SK-N-SH (cell line): ENCODE measurements around the gene GALR3.

ENCODE experiments used
- EP300 ChIP-seq, 2 experiments: IDR thresholded peaks; 2 replicates each; pipeline versions ENCODE4 v1.4.0 to v1.6.1; 2012; ENCODE audit warnings: borderline replicate concordance in 1 of 2, low read depth in 1 of 2, low read length in 1 of 2
- FOSL2 ChIP-seq: IDR thresholded peaks from 2 replicates; pipeline ENCODE4 v1.4.0; 2012; ENCODE audit warnings: low read depth, mild to moderate bottlenecking, moderate library complexity, borderline replicate concordance
- FOXJ3 ChIP-seq: sonication (generic); formaldehyde crosslinking; IDR thresholded peaks from 2 replicates; pipeline ENCODE4 v1.5.1; 2020; ENCODE audit warnings: mild to moderate bottlenecking, missing genetic modification reagents
- GABPA ChIP-seq: IDR thresholded peaks from 2 replicates; pipeline ENCODE4 v1.4.0; 2012; ENCODE audit warnings: low read depth, mild to moderate bottlenecking
- MEF2A ChIP-seq: IDR thresholded peaks from 2 replicates; pipeline ENCODE4 v1.4.0; 2012; ENCODE audit warnings: low read depth, borderline replicate concordance
- NFIC ChIP-seq: IDR thresholded peaks from 2 replicates; pipeline ENCODE4 v1.4.0; 2012; ENCODE audit warnings: borderline replicate concordance
- POLR2AphosphoS5 ChIP-seq: IDR thresholded peaks from 2 replicates; pipeline ENCODE4 v1.6.1; 2012; ENCODE audit warnings: low read depth, low read length
- RFX5 ChIP-seq: IDR thresholded peaks from 2 replicates; pipeline ENCODE4 v1.6.1; 2012; ENCODE audit warnings: mild to moderate bottlenecking, improper control_type of control experiment, low read length
- SIN3A ChIP-seq: IDR thresholded peaks from 2 replicates; pipeline ENCODE4 v1.6.1; 2012; ENCODE audit warnings: low read depth, mild to moderate bottlenecking, low read length, moderate library complexity, borderline replicate concordance
- TCF12 ChIP-seq: IDR thresholded peaks from 2 replicates; pipeline ENCODE4 v1.4.0; 2012
- YY1 ChIP-seq: IDR thresholded peaks from 2 replicates; pipeline ENCODE4 v1.4.0; 2012; ENCODE audit warnings: low read depth, mild to moderate bottlenecking
- TF ChIP-seq, protein P1 (sequence below): IDR thresholded peaks from 2 replicates; pipeline ENCODE4 v1.6.1; 2012; ENCODE audit warnings: mild to moderate bottlenecking, low read depth, low read length, moderate library complexity
- TF ChIP-seq, protein P2 (sequence below): fragments of 200-600 bp; sonication (generic); IDR thresholded peaks from 2 replicates; pipeline ENCODE4 v1.6.1; 2017; ENCODE audit warnings: antibody characterized with exemption, mild to moderate bottlenecking, moderate library complexity

DNA sequence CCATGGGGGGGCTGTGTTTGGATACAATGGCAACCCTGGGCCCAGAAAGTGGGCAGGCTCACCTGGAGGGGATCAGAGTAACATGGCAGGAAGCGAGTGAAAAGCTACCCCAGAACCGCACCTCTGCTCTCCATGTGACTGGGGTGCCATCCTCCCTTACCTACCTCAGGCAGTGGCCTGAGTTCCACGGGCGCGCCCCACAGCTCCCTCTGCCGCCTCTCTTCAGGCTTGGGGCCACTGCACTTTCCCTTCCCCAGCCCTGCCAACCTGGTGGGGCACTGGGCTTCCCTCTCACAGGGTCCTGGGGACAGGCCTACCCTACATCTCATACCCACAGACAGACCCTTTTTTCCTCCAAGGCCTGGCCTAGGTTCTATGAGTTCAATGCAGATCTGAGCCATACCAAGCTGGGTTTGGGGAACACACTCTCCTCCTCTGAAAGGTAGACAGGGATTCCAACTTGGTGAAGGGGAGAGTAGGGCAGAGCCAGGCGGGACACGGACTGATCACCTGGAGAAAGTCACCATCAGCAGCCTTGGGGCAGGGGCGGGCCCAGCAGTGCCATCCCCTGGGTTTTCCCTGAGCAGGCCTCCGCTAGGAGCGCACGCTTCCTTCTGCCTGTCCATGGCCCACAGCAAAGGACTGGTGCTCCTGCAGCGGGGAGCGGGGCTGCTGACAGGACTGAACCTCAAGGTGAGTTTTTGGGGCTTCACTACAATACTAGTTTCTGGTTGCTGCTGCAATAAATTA lies 7.1 kb downstream of the GALR3 start:
- no peak for TF ChIP-seq EP300 (IDR thresholded peaks at IDR 0.05; ENCODE audit: borderline replicate concordance in 1 of 2, low read depth in 1 of 2, low read length in 1 of 2)
- TF ChIP-seq, protein P1, sequence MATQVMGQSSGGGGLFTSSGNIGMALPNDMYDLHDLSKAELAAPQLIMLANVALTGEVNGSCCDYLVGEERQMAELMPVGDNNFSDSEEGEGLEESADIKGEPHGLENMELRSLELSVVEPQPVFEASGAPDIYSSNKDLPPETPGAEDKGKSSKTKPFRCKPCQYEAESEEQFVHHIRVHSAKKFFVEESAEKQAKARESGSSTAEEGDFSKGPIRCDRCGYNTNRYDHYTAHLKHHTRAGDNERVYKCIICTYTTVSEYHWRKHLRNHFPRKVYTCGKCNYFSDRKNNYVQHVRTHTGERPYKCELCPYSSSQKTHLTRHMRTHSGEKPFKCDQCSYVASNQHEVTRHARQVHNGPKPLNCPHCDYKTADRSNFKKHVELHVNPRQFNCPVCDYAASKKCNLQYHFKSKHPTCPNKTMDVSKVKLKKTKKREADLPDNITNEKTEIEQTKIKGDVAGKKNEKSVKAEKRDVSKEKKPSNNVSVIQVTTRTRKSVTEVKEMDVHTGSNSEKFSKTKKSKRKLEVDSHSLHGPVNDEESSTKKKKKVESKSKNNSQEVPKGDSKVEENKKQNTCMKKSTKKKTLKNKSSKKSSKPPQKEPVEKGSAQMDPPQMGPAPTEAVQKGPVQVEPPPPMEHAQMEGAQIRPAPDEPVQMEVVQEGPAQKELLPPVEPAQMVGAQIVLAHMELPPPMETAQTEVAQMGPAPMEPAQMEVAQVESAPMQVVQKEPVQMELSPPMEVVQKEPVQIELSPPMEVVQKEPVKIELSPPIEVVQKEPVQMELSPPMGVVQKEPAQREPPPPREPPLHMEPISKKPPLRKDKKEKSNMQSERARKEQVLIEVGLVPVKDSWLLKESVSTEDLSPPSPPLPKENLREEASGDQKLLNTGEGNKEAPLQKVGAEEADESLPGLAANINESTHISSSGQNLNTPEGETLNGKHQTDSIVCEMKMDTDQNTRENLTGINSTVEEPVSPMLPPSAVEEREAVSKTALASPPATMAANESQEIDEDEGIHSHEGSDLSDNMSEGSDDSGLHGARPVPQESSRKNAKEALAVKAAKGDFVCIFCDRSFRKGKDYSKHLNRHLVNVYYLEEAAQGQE = no peak
- TF ChIP-seq, protein P2, sequence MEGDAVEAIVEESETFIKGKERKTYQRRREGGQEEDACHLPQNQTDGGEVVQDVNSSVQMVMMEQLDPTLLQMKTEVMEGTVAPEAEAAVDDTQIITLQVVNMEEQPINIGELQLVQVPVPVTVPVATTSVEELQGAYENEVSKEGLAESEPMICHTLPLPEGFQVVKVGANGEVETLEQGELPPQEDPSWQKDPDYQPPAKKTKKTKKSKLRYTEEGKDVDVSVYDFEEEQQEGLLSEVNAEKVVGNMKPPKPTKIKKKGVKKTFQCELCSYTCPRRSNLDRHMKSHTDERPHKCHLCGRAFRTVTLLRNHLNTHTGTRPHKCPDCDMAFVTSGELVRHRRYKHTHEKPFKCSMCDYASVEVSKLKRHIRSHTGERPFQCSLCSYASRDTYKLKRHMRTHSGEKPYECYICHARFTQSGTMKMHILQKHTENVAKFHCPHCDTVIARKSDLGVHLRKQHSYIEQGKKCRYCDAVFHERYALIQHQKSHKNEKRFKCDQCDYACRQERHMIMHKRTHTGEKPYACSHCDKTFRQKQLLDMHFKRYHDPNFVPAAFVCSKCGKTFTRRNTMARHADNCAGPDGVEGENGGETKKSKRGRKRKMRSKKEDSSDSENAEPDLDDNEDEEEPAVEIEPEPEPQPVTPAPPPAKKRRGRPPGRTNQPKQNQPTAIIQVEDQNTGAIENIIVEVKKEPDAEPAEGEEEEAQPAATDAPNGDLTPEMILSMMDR = no peak
- no peak for TF ChIP-seq MEF2A
- no peak for TF ChIP-seq YY1
- no peak for TF ChIP-seq NFIC
- no peak for TF ChIP-seq SIN3A
- TF ChIP-seq RFX5 = no peak
- TF ChIP-seq FOXJ3 (CRISPR knock-in tag) = no peak
- no peak for TF ChIP-seq GABPA
- TF ChIP-seq FOSL2 = no peak
- no peak for TF ChIP-seq POLR2AphosphoS5
- TF ChIP-seq TCF12 = no peak
